ENCODE measurements around the gene FRMPD4. TPM values are rescaled to one million over a fixed set of nuclear protein-coding genes. Genes with fewer than 3 reads are reported as not detected.

Gene FRMPD4
- total RNA-seq, 1 experiment from 2014 or later: 3.7 TPM

DNA sequence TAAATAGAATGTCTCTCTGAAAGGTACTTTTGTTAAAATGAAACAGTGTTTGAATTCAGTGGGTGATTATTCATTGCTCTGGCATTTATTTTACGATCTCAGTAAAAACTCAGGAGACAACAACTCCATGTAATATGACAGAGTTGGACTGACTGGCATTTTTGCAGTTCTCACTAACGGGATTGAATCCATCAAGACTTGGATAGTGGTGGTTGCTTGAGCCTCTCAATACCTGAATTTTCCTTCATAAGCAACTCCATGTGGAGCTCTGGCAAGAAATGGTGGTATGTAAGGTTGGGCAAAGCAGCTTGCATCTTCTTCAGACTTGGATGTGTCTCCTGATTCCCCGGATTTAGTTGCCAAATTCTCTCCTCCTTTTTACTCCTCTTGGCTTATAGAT is 72.7 kb downstream of the FRMPD4 start:
- peak; percentile 54 for DNase-seq (ENCODE audit: low read depth)

DNA sequence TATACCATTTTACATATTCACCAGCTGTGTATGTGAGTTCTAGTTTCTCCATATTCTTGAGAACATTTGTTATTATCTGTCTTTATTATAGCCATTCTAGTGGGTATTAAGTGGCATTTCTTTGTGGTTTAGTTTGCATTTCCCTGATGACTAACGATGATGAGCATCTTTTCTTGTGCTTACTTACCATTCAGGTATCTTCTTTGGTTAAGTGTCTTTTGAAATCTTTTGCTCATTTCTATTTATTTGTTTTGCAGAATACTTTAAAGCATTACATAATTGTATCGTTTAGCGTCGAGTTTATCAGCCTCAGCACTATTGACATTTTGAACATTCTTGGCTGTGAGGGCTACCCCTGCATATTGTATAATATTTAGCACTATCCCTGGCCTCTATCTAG is 85.4 kb downstream of the FRMPD4 start:
- peak; percentile 83 for DNase-seq (ENCODE audit: low read depth)

DNA sequence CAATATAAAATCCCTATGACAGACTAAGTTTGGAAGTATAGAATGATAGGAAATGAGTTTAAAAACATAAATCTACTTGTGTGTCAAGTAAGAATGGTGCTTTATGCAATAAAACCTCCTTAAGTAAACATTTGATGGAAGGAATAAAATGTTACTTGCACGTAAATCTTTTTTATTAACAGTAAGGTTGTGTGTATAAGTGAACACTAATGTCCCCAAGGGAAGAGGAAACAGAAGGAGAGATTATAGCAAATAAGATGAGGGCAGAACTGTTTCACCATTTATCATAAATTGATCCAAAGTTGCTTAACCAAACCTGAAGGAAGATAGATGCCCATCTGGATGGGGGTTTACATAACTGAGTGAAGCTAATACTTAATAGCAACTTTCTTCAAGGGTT is 86.8 kb downstream of the FRMPD4 start:
- DNase-seq (ENCODE audit: low read depth): no peak

DNA sequence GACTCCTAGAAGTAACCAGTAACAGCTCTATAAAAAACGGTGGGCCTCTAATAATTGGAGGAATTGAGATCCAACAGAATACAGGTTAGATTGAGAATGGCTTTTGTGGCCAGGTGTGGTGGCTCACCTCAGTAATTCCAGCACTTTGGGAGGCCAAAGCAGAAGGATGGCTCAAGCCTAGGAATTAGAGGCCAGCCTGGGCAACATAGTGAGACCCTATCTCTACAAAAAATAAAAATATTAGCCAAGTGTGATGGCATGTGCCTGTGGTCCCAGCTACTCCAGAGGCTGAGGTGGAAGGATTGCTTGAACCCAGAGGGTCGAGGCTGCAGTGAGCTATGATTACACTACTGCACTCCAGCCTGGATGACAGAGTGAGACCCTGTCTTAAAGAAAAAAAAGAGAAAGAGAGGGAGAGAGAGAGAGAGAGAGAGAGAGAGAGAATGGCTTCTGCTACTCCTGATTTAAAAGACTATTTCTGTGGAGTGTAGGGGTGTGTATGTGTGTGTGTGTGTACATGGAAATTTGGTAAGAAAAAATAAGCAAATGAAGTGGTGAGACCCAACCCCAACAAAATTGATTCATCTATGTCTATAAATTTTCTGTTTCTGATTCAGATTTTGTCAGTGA is 89.3 kb downstream of the FRMPD4 start:
- no peak for DNase-seq (ENCODE audit: low read depth)

DNA sequence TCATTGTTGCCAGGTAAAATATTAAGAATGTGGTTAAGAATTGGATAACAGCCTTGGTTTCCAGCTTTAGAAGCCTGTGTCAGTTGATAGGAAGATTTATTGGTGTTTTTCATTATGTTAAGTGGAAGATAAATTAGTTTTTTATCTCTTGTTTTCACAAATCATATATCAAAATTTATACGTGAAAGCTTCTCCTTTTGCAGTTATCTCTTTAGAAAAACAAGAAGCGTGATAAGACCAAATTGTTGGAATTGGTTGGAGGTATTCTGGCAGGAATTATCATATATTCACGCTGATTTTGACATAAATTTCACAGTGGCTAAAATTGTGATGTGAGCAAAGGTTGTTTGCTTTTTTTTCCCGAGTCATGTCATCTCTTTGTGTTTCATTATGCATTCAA is 90.6 kb downstream of the FRMPD4 start:
- DNase-seq (ENCODE audit: low read depth): no peak

DNA sequence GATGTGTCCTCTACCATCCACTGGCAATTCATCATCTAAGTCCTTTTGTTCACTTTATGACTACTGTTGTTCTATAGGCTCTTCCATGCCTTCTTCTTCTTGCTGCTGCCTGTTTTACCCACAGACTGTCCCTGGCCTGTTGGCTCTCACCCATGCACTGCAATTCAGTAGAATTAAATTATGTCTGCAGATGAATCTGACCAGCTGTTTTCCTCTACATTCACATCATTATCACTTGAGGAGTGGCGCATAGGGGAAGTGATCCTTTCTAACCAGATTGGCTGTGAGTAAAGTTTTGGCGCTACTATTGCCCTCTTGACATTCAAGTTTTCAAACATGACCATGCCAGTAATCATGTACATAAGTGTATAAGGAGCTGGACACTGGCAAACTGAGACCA is 91.7 kb downstream of the FRMPD4 start:
- DNase-seq (ENCODE audit: low read depth): no peak

DNA sequence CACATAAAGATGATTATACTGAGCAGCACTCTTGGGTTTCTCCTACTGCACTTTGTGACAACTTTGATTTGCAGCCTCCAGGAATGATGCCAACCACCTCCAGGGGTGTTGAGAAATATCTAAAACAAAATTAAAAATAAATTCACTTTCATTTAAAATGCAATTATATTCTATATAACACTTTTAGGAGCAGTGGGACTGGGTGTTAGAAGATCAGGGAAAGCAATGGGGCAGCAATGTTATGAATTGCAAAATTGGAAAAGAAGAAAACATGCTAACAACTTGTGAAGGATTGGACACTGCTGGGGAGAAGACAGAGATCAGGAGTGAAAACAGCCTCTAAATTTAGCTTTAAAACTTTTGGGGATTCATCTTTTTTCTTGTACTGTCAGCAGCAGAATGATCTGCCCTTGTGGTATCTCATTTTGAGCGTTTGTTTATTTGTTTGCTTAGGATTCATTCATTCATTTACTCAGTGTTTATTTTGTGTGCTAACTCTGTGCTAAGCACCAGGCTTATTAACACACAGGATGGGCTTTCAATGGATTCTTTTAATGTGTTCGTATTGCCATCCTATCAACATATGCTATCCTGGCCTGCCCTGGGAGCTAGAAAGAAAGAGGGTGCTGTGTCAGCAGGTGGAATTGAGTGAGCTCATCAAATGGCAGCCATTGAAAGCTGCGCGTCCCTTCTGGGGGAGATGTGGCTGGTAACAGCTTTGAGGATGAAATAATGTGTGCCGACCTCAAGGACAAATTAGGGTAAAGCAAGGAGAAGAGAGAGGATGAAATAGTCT is 96.5 kb downstream of the FRMPD4 start:
- no peak for DNase-seq (ENCODE audit: low read depth)

DNA sequence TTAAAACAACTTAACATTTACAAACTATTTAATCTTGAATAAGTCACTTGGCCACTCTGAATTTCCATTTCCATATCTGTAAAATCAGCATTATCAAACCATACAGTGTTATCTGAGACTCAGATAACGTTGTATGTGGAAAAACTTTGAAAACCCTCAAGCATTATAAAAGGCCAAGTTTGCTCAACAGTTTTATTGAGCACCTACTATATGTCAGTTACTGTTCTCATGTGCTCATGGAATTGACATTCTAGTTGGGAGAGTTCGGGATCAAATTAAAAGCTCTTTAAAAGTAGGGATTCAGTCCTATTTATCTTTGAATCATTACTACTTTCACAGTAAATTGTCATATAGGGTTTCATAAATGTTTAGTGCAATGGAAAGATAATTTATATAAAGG is 97.9 kb downstream of the FRMPD4 start:
- DNase-seq (ENCODE audit: low read depth): no peak

DNA sequence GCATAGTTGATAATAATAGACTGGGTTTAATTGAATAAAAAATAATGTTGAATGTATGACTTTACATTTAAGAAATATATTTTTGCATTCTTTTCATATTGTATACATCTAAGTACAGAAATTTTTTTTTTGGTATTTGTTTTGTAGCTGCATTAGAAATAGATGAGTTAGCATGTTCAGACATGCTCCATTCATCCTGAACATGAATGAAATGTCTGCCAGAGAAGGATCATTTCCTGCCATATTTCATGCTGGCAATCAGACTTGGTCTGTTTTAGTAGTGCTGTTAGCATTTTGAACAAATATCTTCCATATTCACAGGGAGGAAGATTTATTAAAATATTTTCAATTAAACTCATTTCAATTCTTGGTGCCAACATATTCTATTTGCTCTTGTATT is 98.9 kb downstream of the FRMPD4 start:
- no peak for DNase-seq (ENCODE audit: low read depth)

DNA sequence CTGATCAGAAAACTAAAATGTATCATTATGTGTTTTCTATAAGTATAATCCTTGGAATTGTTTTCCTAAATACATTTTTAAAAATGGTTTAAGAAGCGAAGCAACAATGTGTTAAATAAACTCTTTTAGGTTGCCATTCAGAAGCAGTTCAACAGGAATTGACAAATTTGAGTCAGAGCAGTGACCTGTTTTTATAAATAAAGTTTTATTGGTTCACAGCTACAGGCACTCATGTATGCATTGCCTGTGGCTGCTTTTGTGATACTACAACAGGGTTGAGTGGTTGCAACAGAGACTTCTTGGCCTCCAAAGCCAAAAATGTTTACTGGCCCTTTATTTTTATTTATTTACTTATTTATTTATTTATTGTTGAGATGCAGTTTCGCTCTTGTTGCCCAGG is 99.5 kb downstream of the FRMPD4 start:
- DNase-seq (ENCODE audit: low read depth): no peak

DNA sequence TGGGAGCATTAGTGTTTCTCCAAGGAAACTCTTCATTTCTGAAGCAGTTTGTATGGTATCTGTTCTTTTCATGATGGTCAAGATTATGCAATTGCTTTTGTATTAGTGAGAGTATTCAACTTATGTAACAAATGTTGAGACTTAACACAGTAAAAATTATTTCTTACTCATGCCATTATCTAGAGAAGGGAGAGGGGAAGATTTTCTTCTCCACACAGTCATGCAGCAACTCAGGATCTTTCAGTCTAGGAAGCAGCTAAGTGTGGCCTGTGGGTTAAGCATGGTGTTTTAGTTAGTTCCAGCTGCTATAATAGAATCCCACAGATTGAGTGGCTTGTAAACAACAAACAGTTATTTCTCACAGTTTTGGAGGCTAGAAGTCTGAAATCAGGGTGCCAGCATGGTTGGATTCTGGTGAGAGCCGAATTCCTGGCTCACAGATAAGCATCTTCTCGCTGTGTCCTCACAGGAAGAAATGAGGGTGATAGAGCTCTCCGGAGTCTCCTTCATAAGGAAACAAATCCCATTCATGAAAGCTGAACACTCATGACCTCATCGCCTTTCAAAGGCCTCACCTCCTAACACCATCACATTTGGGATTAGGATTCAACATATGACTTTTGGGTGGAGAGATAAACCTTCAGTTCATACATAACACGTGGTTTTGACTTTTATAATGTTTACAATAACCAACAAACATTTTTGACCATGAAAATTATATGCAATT is 101.2 kb downstream of the FRMPD4 start:
- DNase-seq (ENCODE audit: low read depth): no peak

DNA sequence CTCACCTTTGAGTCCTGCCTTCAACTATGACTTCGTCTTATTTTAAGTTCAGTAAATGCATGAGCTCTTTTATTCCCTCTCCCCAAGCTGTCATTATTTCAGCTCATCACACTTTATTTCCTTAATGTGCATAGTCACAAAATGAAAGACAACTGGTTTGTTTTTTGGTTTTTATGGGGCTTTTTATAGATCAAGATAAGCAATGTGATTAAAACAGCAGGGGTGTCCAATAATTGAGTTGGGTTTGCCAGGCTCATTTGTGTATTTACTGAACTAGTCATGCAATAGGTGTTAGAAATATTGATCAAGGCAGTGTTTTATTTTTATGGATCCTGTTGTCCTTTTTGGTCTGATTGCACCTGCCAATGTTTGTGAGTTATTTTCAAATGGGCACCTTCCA is 102.2 kb downstream of the FRMPD4 start:
- DNase-seq (ENCODE audit: low read depth): no peak

DNA sequence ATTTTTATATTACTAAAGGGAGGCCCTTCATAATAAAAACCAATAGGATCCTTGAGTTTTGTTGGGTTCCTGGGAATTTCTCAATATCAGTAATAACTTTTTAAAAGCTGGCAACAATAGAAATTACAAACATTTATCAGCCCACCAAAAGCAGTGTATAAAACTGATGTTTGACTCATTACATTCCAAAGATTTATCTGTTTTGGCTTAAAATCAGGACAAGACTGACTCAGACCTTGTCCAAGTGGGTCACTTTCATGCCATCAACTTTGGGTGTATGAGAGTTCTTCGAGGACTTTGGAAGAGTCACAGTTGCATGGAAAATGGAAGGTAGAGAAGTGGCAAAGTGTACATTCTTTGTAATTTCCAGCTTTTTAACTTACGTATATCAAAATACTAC is 102.8 kb downstream of the FRMPD4 start:
- DNase-seq (ENCODE audit: low read depth): peak; percentile 32

DNA sequence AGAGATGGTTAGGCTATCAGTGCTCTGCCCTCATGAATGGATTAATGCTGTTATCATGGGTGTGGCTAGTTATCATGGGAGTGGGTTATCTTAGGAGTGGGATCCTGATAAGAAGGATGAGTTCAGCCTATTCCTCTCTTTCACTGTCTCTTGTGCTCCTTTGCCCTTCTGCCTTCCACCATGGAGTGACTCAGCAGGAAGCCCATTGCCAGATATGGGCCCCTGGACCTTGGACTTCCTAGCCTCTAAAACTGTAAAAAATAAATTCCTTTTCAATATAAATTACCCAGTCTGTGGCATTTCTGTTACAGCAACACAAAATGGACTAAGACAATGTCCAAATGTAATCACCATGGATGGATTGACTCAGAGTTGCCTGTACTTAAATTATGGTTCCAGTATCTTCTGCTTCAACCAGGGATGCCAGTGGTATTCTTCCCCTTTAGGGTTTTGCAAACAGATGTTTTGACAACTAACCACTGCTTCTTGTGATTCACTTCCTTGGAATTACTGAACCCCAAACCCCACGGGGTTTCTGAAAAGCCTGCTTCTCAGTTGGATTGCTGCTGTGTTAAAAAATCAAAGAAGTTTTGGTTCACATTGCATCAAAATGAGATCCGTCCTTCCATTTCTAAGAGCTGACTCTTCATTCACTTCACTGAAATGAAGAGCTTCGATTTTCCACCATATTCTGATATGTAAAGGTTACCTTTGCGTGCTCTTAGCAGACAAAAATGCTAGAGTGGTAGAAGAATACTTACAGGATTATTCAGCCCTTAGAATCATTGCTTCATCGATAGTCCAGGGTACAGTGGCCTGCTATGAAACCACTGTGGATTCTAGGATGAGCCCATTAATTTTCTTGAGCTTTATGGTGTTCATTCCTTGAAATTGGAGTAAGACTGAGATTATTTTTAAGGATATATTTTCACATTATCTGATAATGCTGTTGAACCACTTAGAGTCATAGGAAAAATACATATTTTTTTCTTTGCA is 107.7 kb downstream of the FRMPD4 start:
- DNase-seq (ENCODE audit: low read depth): peak; percentile 91

DNA sequence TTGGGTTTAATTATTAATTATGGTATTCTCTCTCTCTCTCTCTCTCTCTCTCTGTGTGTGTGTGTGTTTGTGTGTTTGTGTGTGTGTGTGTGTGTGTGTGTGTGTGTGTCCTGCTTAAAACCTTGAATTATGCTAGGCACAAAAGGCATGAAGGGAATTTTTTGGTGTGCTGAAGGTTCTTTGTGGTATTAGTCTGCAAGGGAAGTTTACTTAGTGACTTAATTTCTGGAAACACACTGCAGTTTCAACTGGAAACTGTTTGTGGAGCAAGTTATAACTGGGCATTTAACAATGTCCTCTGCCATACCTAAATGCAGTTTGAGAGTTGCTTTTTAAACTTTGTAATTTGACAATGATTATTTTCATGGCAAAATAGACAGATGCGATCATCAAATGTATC is 111.7 kb downstream of the FRMPD4 start:
- peak; percentile 36 for DNase-seq (ENCODE audit: low read depth)

DNA sequence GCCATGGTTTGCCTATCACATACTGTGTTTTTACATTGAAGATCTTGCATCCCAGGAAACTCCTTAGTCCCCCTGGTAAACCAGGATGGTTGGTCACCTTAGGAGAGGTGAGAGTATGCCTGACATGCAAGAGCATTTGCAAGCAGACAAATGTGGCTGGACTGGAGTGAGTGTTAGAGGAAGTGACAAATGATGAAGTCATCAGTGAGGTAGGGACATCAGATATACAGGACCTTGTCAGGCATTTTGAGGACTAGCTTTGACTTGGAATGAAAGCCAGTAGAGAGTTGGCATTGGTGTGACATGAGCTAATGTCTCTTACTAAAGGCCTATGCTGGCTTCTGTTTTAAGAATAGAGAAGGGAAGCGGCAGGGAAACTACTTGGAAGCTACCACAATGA is 124.9 kb downstream of the FRMPD4 start:
- DNase-seq (ENCODE audit: low read depth): no peak

DNA sequence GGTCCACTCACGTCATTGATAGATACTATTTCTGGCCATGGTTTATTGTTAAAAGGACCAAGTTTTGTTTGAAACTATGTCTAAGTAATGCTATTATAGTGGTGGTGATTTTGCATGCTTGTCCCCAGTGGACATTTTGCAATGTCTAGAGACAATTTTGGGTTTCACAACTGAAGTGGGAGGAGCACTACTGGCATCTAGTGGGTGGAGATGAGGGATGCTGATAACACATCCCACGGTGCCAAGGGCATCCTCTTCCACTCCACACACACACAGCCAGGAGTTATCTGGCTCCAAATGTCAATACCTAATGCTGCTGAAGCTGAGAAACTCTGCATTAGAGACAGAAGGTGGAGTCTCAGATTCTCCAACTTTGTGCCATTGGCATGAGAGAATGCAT is 131.2 kb downstream of the FRMPD4 start:
- DNase-seq (ENCODE audit: low read depth): peak; percentile 48

DNA sequence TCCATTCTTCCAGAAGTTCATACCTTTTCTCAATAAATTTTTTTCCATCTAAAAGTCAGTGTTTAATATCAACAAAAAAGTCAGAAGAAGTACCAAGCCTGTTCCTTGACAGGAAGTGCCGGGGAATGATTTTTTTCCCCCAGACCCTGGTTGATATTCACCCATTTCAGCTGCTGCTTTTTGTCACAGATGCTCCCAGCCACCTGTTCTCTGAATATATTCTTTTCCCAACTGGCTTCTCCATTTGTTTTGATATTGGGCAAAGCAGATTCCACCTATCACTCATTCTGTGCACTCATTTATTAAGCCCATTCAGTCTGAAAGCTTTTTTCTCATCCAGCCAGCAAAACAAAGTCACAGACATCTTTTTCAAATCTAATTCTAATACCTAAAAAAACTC is 139.9 kb downstream of the FRMPD4 start:
- DNase-seq (ENCODE audit: low read depth): peak; percentile 39

DNA sequence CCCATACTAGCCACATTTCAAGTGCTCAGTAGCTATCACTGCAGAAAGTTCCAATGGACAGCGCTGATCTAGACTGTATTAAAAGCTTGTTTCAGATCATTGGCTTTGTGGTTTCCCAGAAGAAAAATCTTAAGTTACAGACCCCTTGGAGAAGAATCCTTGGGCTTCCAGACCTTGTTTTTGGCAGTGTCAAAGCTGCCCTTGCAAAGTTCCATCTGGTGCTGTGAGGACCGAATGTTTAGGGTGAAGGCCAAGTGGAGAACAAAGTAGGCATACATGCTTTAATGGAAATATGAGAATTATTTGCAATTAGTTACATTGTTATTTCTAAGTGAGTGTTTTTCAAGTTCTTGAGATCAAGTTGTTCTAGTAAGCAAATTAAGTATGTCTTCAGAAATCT is 144.7 kb downstream of the FRMPD4 start:
- no peak for DNase-seq (ENCODE audit: low read depth)

DNA sequence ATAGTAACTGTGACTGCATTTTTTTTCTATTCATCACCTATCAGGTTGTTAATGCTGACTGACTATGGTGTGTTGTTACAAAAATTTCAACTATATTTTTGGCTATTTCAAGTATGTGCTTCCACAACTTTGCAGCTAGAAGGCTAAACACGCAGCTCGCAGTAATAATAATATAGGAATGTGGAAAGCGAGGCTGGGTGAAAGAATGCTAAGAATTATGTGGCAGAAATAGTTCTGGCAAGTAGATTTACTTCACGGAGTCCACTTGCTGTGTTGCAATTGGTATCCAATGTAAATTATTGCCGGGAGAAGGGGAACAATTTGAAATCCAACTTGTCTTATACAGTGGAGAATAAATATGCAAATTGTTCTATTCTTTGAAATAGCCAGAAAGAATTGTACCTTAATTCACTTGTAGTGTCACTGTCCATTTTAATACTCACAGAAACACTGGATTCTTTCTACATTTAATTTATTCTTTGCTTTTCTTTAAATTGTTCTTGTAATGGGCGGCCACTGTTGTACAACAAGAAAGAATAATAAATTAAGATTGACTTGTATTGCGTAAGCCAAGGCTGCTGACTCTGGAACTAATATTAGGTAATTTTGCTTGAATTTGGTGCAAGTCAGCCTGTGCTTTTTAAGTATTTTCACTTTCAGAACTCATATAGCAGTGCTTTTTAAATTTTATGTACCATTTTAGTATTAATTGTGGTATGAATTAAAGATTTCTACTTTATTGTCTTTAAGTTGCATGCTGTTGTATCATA is 154.9 kb downstream of the FRMPD4 start:
- peak; percentile 16 for DNase-seq (ENCODE audit: low read depth)

DNA sequence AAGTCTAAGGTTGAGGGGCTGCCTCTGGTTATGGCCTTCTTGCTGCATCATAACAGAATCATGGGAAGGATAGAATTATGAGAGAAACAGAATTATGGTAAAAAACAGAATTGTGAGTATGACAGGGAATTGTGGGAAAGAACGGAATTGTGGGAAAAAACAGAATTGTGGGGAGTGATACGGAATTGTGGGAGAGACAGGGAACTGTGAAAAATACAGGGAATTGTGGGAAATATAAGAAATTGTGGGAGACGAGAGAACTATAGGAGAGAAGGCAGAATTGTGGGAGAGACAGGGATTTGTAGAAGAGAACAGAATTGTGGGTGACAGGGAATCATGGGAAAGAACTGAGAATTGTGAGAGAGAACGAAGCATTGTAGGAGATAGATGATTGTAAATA is 159.1 kb downstream of the FRMPD4 start:
- DNase-seq (ENCODE audit: low read depth): no peak
